Bronchial epithelial cell (primary cell): Measurements from ENCODE around the gene ADPRHL1. TPM values are rescaled to one million over a fixed set of nuclear protein-coding genes. Genes with fewer than 3 reads are reported as not detected.
"Not testable (repeated sequence)": the region's sequence is repeated elsewhere in the genome, so short reads cannot be mapped to it uniquely, and the experiment has no call there.

ENCODE experiments used
- DNase-seq: peaks from one replicate; pipeline ENCODE4 v3.0.0-alpha.2; 2010; ENCODE audit warnings: low read depth
- FAIRE-seq: peaks from 2 replicates; lab custom pipeline; 2011; peaks lifted over from hg19 to GRCh38; lab: Jason Lieb, UNC
- H3K27me3 ChIP-seq: 2 replicates; pipeline ENCODE4 v1.5.1; 2011; ENCODE audit warnings: low read length; ENCODE audit not compliant: control insufficient read depth, insufficient read depth
- H3K36me3 ChIP-seq: 2 replicates; pipeline ENCODE4 v1.5.1; 2011; ENCODE audit warnings: low read length; ENCODE audit not compliant: control insufficient read depth, insufficient read depth
- H3K4me3 ChIP-seq: 2 replicates; pipeline ENCODE4 v1.5.1; 2011; ENCODE audit warnings: mild to moderate bottlenecking, low read depth, low read length, control low read depth
- total RNA-seq: library from RNA; depleted of rRNA; stranded (reverse); fragments of >200 nt; gene quantifications from 2 replicates; pipeline ENCODE4 v1.2.1, GENCODE V29; 2014
- TF ChIP-seq, protein P1 (sequence below): IDR thresholded peaks from 2 replicates; pipeline ENCODE4 v1.5.1; 2011; ENCODE audit warnings: mild to moderate bottlenecking, moderate library complexity, low read length, control low read depth, inconsistent platforms; ENCODE audit not compliant: insufficient read depth, severe bottlenecking

ADPRHL1 gene
- total RNA-seq, 1 donor from 2014 or later = 0.26 TPM

DNA sequence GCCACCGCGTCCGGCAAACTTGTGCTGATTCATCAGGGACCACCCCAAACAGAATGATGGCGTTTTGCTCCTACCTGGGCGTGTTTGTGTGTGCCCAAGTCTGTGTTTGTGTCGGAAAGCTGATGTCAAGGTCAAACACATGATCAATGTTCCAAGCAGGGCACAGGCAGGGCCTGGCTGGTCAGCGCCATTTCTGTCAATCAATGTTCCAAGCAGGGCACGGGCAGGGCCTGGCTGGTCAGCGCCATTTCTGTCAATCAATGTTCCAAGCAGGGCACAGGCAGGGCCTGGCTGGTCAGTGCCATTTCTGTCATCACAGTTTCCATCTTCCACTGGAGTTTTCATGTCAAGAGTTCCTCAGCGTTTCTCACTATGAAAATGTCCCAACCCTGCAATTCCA lies 74.5 kb downstream of the ADPRHL1 start:
- Histone ChIP-seq H3K36me3 (no peaks in the 10 kb centered on the region), H3K27me3 (peaks cover 3% of the 10 kb centered on the region), H3K4me3 (no peak overlapping the region)
- no peak for DNase-seq
- TF ChIP-seq, protein P1, sequence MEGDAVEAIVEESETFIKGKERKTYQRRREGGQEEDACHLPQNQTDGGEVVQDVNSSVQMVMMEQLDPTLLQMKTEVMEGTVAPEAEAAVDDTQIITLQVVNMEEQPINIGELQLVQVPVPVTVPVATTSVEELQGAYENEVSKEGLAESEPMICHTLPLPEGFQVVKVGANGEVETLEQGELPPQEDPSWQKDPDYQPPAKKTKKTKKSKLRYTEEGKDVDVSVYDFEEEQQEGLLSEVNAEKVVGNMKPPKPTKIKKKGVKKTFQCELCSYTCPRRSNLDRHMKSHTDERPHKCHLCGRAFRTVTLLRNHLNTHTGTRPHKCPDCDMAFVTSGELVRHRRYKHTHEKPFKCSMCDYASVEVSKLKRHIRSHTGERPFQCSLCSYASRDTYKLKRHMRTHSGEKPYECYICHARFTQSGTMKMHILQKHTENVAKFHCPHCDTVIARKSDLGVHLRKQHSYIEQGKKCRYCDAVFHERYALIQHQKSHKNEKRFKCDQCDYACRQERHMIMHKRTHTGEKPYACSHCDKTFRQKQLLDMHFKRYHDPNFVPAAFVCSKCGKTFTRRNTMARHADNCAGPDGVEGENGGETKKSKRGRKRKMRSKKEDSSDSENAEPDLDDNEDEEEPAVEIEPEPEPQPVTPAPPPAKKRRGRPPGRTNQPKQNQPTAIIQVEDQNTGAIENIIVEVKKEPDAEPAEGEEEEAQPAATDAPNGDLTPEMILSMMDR = no peak
- peak; percentile 97 for FAIRE-seq

DNA sequence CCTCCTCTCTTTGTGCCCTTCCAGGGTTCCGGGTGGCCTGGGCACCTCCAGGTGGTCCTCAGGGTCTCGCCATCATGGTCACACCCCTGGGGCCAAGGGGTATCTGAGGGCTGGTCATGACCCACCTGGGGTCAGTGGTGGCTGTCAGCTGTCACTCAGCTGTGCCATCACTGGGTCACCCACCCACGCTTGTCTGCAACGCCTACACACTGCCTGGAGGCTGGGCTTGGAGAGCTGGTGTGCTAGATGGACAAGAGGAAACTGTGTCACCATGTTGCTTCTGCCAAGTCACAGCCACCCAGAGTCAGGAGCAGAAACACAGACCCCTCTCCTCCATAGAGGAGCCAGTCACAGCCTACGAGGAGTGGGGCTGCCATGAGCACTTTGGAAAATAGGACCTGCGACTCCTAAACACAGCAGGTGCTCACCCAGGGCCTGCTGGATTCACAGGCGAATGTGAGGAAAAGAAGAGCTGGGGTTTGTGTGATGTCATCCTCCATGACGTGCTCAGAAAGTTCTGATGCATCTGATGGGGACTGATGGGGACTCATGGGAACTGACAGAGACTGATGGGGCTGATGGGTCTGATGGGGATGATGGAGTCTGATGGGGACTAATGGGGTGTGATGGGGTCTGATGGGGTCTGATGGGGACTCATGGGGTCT lies 78.6 kb downstream of the ADPRHL1 start:
- Histone ChIP-seq H3K27me3 (peaks cover 3% of the 10 kb centered on the region), H3K4me3 (no peak overlapping the region), H3K36me3 (no peaks in the 10 kb centered on the region)
- no peak for DNase-seq
- TF ChIP-seq, protein P1 = no peak
- peak; percentile 13 for FAIRE-seq

DNA sequence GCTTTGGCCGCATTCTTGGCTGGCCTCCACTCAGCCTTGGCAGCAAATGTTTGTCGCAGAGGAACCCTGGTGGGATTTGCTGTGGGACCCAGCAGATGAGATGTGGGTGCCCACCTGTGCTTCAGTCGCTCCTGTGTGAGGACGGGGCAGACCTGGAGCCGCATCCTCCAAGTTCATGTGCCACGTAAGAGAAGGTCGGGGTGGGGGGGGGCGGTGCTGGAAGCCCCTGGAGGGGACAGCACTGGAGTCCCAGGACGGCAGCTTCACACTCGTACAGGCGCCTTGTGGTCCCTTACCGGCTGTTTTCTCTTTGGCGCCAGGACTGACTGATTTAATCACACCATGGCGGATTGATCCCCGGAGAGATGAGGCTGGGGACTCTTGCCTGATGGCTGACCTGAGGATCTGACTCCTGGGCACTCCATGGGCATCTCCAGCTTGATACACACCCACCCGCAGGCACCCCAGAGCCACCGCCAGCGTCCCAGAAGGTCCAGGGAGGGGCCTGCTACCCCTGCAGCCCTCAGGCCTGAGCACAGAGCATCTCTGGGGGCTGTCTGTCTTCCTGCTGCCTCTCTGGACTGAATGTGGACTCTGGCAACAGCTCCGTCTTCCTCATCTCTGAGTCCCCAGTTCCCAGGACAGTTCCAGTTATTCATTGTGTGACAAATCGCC lies 79.3 kb downstream of the ADPRHL1 start:
- peaks cover 3% of the 10 kb centered on the region for H3K27me3 ChIP-seq

DNA sequence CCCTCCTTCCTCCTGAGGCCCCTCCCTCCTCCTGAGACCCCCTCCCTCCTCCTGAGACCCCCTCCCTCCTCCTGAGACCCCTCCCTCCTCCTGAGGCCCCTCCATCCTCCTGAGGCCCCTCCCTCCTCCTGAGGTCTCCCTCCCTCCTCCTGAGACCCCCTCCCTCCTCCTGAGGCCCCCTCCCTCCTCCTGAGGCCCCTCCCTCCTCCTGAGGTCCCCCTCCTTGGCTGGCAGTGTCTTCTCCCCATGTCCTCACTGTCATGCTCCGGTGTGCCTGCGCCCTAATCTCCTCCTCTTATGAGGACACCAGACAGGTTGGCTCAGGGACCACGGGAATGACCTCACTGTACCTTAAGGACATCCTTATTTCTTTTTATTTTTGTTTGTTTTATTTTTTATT lies 81.6 kb downstream of the ADPRHL1 start:
- FAIRE-seq = not testable (repeated sequence)

More for the DNA sequence above, 79.3 kb downstream of the ADPRHL1 start:
- FAIRE-seq (no peak), DNase-seq (no peak)
- TF ChIP-seq, protein P1 = no peak
- Histone ChIP-seq H3K36me3 (no peaks in the 10 kb centered on the region), H3K4me3 (no peak overlapping the region)

DNA sequence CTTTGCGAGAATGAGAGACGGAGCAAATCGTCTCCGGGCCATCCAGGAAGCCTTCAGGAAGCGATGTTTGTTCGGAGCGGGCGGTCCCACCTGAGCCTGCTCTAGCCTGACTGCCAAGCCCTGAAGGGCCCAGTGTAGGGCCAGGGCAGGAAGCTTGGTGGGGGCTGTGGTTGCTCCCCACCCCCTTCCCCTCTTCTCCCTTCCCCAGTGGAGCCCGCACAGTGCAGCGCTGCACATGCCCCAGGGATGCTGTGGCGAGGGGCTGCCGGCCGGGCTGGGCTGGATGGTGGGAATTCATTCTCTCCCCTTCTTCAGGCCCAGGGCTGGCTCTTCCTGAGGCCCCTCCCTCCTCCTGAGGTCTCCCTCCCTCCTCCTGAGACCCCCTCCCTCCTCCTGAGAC lies 82.2 kb downstream of the ADPRHL1 start:
- Histone ChIP-seq H3K27me3 (peaks cover 3% of the 10 kb centered on the region), H3K36me3 (no peaks in the 10 kb centered on the region), H3K4me3 (no peak overlapping the region)
- FAIRE-seq (no peak), DNase-seq (no peak)
- TF ChIP-seq, protein P1 = no peak

More for the DNA sequence above, 81.6 kb downstream of the ADPRHL1 start:
- H3K4me3 ChIP-seq, H3K27me3 ChIP-seq, DNase-seq, H3K36me3 ChIP-seq: not testable (repeated sequence)

DNA sequence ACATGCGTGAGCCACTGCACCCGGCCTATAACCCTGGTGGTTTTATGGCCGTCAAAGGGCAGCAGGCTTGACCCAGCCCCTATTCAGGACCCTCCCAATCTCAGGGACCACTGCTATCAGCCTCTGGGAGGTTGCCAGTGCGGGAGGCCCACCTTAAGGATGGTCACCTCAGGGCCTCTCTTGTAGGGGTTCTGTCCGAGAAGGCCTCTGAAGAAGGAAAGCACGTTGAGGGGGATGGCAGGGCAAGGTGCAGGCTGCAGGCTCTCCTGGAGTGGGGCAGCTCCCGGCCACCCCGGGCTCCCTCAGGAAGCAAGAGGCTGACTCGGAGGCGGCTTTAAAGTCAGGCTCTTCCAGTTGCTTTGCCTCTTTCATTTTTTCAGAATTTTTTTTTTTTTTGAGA lies 83.4 kb downstream of the ADPRHL1 start:
- Histone ChIP-seq H3K36me3 (no peaks in the 10 kb centered on the region), H3K4me3 (no peak overlapping the region), H3K27me3 (peaks cover 3% of the 10 kb centered on the region)
- DNase-seq (no peak), FAIRE-seq (no peak)
- TF ChIP-seq, protein P1 = no peak
